GM23338 (cell line): ENCODE results near the gene GUCY1A1. TPM values are rescaled to one million over a fixed set of nuclear protein-coding genes. Genes with fewer than 3 reads are reported as not detected.

Experiments
- ATAC-seq: fragments of 200-7000 bp; cut with Tn5 transposase; 3 replicates; pipeline ENCODE4 v1.9.1; 2020
- DNase-seq: peaks from one replicate; pipeline ENCODE4 v3.0.0-alpha.2; 2015; ENCODE audit warnings: low spot score
- H2AFZ ChIP-seq: fragments of 200-600 bp; sonication (generic); 2 replicates; pipeline ENCODE4 v1.8.0; 2016; ENCODE audit warnings: antibody characterized with exemption, mild to moderate bottlenecking, moderate library complexity
- H3F3A ChIP-seq: fragments of 200-600 bp; sonication (generic); replicated peaks from 2 replicates; pipeline ENCODE4 v1.8.0; 2017; ENCODE audit warnings: antibody characterized with exemption, mixed run types, low read depth
- H3K27ac ChIP-seq: fragments of 200-600 bp; sonication (generic); 2 replicates; pipeline ENCODE4 v1.6.1; 2016; ENCODE audit warnings: low read depth
- H3K27me3 ChIP-seq: fragments of 200-600 bp; sonication (generic); 2 replicates; pipeline ENCODE4 v1.8.0; 2016; ENCODE audit warnings: mild to moderate bottlenecking, mixed run types, moderate library complexity; ENCODE audit not compliant: insufficient read depth
- H3K36me3 ChIP-seq: fragments of 200-600 bp; sonication (generic); 2 replicates; pipeline ENCODE4 v1.8.0; 2016; ENCODE audit warnings: mild to moderate bottlenecking; ENCODE audit not compliant: insufficient read depth
- H3K4me1 ChIP-seq: fragments of 200-600 bp; sonication (generic); 2 replicates; pipeline ENCODE4 v1.8.0; 2016; ENCODE audit warnings: mild to moderate bottlenecking, moderate library complexity; ENCODE audit not compliant: insufficient read depth
- H3K4me2 ChIP-seq: fragments of 200-600 bp; sonication (generic); 2 replicates; pipeline ENCODE4 v1.7.1; 2017; ENCODE audit warnings: mixed run types
- H3K4me3 ChIP-seq: fragments of 200-600 bp; sonication (generic); 2 replicates; pipeline ENCODE4 v1.6.1; 2016; ENCODE audit warnings: mixed run types
- H3K79me2 ChIP-seq: fragments of 200-600 bp; sonication (generic); replicated peaks from 2 replicates; pipeline ENCODE4 v1.8.0; 2017; ENCODE audit warnings: mild to moderate bottlenecking; ENCODE audit not compliant: insufficient read depth
- H3K9me2 ChIP-seq: fragments of 200-600 bp; sonication (generic); 2 replicates; pipeline ENCODE4 v1.8.0; 2017; ENCODE audit not compliant: insufficient read depth
- H4K20me1 ChIP-seq: fragments of 200-600 bp; sonication (generic); replicated peaks from 2 replicates; pipeline ENCODE4 v1.8.0; 2017; ENCODE audit warnings: mild to moderate bottlenecking; ENCODE audit not compliant: insufficient read depth
- H3K27ac Mint-ChIP-seq: 2 replicates; pipeline ENCODE4 v1.8.0; 2020; ENCODE audit warnings: inconsistent platforms, mild to moderate bottlenecking, moderate library complexity, mixed read lengths
- H3K27me3 Mint-ChIP-seq: 3 replicates; pipeline ENCODE4 v1.8.0; 2022; ENCODE audit warnings: low read depth, mild to moderate bottlenecking, moderate library complexity, mixed read lengths, inconsistent platforms; ENCODE audit not compliant: insufficient read depth, poor library complexity
- H3K36me3 Mint-ChIP-seq: 3 replicates; pipeline ENCODE4 v1.8.0; 2021; ENCODE audit warnings: low read depth, mild to moderate bottlenecking, inconsistent platforms, moderate library complexity, mixed read lengths
- H3K4me1 Mint-ChIP-seq: 3 replicates; pipeline ENCODE4 v1.8.0; 2020; ENCODE audit warnings: mild to moderate bottlenecking, inconsistent platforms, mixed read lengths
- H3K4me3 Mint-ChIP-seq: 3 replicates; pipeline ENCODE4 v1.8.0; 2021; ENCODE audit warnings: moderate library complexity, mild to moderate bottlenecking, inconsistent platforms, mixed read lengths
- H3K9me3 Mint-ChIP-seq: 3 replicates; pipeline ENCODE4 v1.8.0; 2020; ENCODE audit warnings: moderate library complexity, mild to moderate bottlenecking, inconsistent platforms, mixed read lengths
- CREB1 ChIP-seq: fragments of 250-450 bp; sonication (Bioruptor Pico); IDR thresholded peaks from 2 replicates; pipeline ENCODE4 v1.5.0; 2020; ENCODE audit warnings: low read depth, mild to moderate bottlenecking, moderate library complexity
- EZH2 ChIP-seq: fragments of 200-600 bp; sonication (generic); IDR thresholded peaks from one replicate; pipeline ENCODE4 v1.8.0; 2017; ENCODE audit warnings: antibody characterized with exemption, mild to moderate bottlenecking, low read depth; ENCODE audit not compliant: unreplicated experiment
- EZH2phosphoT487 ChIP-seq: fragments of 200-600 bp; sonication (generic); IDR thresholded peaks from one replicate; pipeline ENCODE4 v1.8.1; 2018; ENCODE audit warnings: antibody characterized with exemption; ENCODE audit not compliant: unreplicated experiment
- JUNB ChIP-seq: IDR thresholded peaks from one replicate; pipeline ENCODE4 v1.6.1; 2016; ENCODE audit warnings: antibody characterized with exemption; ENCODE audit not compliant: unreplicated experiment
- NANOG ChIP-seq: IDR thresholded peaks from 2 replicates; pipeline ENCODE4 v1.6.1; 2016; ENCODE audit warnings: antibody characterized with exemption, borderline replicate concordance
- POLR2AphosphoS5 ChIP-seq: IDR thresholded peaks from 2 replicates; pipeline ENCODE4 v1.6.1; 2016; ENCODE audit warnings: antibody characterized with exemption, low read depth
- STAT1 ChIP-seq: IDR thresholded peaks from one replicate; pipeline ENCODE4 v1.6.1; 2016; ENCODE audit warnings: antibody characterized with exemption; ENCODE audit not compliant: unreplicated experiment
- ZNF114 ChIP-seq: fragments of 250-450 bp; sonication (Bioruptor Pico); IDR thresholded peaks from 2 replicates; pipeline ENCODE4 v1.5.0; 2020; ENCODE audit warnings: mild to moderate bottlenecking, moderate library complexity
- ZNF331 ChIP-seq: fragments of 250-450 bp; sonication (Bioruptor Pico); IDR thresholded peaks from 2 replicates; pipeline ENCODE4 v1.5.0; 2020; ENCODE audit warnings: low read depth, mild to moderate bottlenecking, moderate library complexity
- polyA plus RNA-seq: library from polyadenylated mRNA; unstranded; fragments of >200 nt; fragmentation: Nextera tagmentation; extraction: Ambion mirVana; gene quantifications from 2 replicates; pipeline ENCODE4 v1.2.1, GENCODE V29; 2016
- total RNA-seq: library from RNA; depleted of rRNA; stranded (reverse); fragments of >200 nt; shearing (Covaris generic); gene quantifications from 2 replicates; pipeline ENCODE4 v1.2.3, GENCODE V29; 2014
- TF ChIP-seq, protein P1 (sequence below): IDR thresholded peaks from one replicate; pipeline ENCODE4 v1.6.1; 2018; ENCODE audit warnings: antibody characterized with exemption; ENCODE audit not compliant: unreplicated experiment
- TF ChIP-seq, protein P2 (sequence below), 2 experiments: fragments of 200-600 bp in 1 of 2; sonication (generic) in 1 of 2; conservative IDR thresholded peaks; 2 replicates each; pipeline versions ENCODE4 v1.5.1 to v1.6.1; 2016 to 2017; ENCODE audit warnings: antibody characterized with exemption in 2 of 2, low read depth in 2 of 2, mild to moderate bottlenecking in 2 of 2, moderate library complexity in 1 of 2
- TF ChIP-seq, protein P3 (sequence below): IDR thresholded peaks from 2 replicates; pipeline ENCODE4 v1.6.1; 2016; ENCODE audit warnings: antibody characterized with exemption

Gene GUCY1A1
- total and polyA plus RNA-seq, 2 experiments from 2014 or later, result not detected

DNA sequence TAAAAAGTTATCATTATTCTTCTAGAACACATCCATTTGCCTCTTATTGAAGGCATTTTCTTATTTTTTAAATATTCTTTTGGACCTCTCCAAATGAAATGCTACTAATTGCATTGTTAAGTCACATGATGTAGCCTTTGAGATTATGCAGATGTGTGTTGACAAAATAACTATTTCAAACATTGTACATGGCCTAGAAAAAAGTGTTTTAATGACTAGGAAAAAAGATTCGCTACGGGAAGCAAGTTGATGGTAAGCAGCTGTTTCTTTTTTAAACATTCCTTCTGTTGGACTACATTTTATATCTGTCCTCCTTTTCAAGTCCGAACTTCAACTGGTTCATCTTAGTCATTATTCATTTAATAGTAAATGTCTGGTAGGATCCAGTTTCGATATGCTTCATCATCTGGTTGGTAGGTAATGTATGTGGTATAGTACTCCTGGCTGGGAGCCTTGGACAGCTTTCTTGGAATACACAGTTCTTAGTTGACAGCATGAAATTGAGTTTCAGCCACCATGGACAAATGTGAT is 34.3 kb upstream of the GUCY1A1 start (continued):
- TF ChIP-seq, protein P1, sequence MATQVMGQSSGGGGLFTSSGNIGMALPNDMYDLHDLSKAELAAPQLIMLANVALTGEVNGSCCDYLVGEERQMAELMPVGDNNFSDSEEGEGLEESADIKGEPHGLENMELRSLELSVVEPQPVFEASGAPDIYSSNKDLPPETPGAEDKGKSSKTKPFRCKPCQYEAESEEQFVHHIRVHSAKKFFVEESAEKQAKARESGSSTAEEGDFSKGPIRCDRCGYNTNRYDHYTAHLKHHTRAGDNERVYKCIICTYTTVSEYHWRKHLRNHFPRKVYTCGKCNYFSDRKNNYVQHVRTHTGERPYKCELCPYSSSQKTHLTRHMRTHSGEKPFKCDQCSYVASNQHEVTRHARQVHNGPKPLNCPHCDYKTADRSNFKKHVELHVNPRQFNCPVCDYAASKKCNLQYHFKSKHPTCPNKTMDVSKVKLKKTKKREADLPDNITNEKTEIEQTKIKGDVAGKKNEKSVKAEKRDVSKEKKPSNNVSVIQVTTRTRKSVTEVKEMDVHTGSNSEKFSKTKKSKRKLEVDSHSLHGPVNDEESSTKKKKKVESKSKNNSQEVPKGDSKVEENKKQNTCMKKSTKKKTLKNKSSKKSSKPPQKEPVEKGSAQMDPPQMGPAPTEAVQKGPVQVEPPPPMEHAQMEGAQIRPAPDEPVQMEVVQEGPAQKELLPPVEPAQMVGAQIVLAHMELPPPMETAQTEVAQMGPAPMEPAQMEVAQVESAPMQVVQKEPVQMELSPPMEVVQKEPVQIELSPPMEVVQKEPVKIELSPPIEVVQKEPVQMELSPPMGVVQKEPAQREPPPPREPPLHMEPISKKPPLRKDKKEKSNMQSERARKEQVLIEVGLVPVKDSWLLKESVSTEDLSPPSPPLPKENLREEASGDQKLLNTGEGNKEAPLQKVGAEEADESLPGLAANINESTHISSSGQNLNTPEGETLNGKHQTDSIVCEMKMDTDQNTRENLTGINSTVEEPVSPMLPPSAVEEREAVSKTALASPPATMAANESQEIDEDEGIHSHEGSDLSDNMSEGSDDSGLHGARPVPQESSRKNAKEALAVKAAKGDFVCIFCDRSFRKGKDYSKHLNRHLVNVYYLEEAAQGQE, result no peak
- no peak for TF ChIP-seq STAT1
- no peak for TF ChIP-seq EZH2phosphoT487
- no peak for TF ChIP-seq NANOG
- no peak for TF ChIP-seq JUNB
- TF ChIP-seq ZNF114 (CRISPR knock-in tag), result no peak
- no peak for TF ChIP-seq POLR2AphosphoS5

DNA sequence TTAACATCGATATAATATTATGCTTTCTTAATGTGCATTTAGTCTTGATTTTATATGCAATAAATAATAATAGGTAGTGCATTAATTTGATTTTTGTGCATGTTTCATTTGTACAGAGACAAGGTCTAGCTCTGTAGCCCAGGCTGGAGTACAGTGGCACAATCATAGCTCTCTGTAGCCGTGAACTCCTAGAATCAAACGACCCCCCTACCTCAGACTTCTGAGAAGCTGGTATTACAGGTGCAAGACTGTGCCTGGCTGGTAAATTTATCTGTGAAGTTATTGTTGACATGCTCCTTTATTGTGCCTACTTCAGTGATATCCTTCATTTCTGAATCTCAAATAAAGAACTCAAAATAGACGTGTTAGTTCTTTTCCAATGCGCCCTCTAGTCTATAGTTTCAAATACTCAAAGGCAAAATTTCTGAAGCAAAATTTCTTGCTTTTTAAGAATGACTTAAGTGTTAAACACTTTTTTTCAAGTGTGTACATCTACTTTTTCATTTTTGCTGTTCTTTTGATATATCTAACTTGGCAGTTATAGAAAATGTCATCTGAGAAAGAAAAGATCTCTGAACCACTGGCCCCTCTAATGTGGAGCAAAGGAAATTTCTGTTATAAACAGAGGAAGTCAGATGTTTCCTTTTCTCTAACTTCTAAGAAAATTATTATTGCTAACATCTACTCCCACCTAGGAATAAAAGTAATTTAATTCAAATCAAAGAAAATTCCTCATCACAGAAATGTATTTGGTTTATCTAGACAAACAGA is 28.3 kb upstream of the GUCY1A1 start:
- Histone ChIP-seq H3K9me2 (no peaks in the 10 kb centered on the region), H3K4me3 (no peak overlapping the region), H3K27ac (no peak overlapping the region), H3K4me1 (no peaks in the 10 kb centered on the region), H3K4me2 (no peak overlapping the region), H3K79me2 (no peaks in the 10 kb centered on the region), H3K27me3 (no peaks in the 10 kb centered on the region), H3F3A (no peaks in the 10 kb centered on the region), H3K36me3 (no peaks in the 10 kb centered on the region), H2AFZ (no peak overlapping the region), H4K20me1 (no peaks in the 10 kb centered on the region)
- Mint-ChIP-seq H3K4me3 (no peak overlapping the region), H3K36me3 (no peaks in the 10 kb centered on the region), H3K27ac (no peak overlapping the region), H3K9me3 (no peaks in the 10 kb centered on the region; the same call in 2 of the 3 replicates), H3K27me3 (no peaks in the 10 kb centered on the region), H3K4me1 (no peaks in the 10 kb centered on the region)
- ATAC-seq (no peak), DNase-seq (no peak)
- TF ChIP-seq STAT1 (no peak), POLR2AphosphoS5 (no peak), ZNF114 (CRISPR knock-in tag) (no peak), EZH2phosphoT487 (no peak), ZNF331 (no peak), CREB1 (no peak), JUNB (no peak), NANOG (no peak), EZH2 (no peak)
- TF ChIP-seq, protein P1, result no peak
- TF ChIP-seq, protein P2, sequence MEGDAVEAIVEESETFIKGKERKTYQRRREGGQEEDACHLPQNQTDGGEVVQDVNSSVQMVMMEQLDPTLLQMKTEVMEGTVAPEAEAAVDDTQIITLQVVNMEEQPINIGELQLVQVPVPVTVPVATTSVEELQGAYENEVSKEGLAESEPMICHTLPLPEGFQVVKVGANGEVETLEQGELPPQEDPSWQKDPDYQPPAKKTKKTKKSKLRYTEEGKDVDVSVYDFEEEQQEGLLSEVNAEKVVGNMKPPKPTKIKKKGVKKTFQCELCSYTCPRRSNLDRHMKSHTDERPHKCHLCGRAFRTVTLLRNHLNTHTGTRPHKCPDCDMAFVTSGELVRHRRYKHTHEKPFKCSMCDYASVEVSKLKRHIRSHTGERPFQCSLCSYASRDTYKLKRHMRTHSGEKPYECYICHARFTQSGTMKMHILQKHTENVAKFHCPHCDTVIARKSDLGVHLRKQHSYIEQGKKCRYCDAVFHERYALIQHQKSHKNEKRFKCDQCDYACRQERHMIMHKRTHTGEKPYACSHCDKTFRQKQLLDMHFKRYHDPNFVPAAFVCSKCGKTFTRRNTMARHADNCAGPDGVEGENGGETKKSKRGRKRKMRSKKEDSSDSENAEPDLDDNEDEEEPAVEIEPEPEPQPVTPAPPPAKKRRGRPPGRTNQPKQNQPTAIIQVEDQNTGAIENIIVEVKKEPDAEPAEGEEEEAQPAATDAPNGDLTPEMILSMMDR (conservative IDR thresholded peaks at IDR 0.05; ENCODE audit: low read depth in 2 of 2), result no peak
- TF ChIP-seq, protein P3, sequence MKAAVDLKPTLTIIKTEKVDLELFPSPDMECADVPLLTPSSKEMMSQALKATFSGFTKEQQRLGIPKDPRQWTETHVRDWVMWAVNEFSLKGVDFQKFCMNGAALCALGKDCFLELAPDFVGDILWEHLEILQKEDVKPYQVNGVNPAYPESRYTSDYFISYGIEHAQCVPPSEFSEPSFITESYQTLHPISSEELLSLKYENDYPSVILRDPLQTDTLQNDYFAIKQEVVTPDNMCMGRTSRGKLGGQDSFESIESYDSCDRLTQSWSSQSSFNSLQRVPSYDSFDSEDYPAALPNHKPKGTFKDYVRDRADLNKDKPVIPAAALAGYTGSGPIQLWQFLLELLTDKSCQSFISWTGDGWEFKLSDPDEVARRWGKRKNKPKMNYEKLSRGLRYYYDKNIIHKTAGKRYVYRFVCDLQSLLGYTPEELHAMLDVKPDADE, result no peak
